ENCODE results near the gene HLA-E.

Gene HLA-E

GRCh38 chr6:30459145-30459544, 30.2 kb upstream of the HLA-E start:
- Histone ChIP-seq H4K20me1 (ENCODE audit: insufficient read depth, low read length) (no peaks in the 10 kb centered on the region), H3K4me2 (ENCODE audit: low read length) (no peak overlapping the region), H2AFZ (ENCODE audit: low read depth, low read length) (no peak overlapping the region), H3K27ac (ENCODE audit: low read length) (no peak overlapping the region), H3K4me1 (ENCODE audit: low read length) (no peaks in the 10 kb centered on the region), H3K9me3 (ENCODE audit: insufficient read depth, low read length) (no peaks in the 10 kb centered on the region), H3K27me3 (ENCODE audit: low read depth, low read length) (peaks cover 15% of the 10 kb centered on the region; the same call in 1 of the 2 replicates), H3K36me3 (replicated peaks; ENCODE audit: low read depth, low read length) (no peaks in the 10 kb centered on the region), H3K79me2 (ENCODE audit: low read length) (no peaks in the 10 kb centered on the region), H3K9ac (ENCODE audit: low read length) (no peak overlapping the region), H3K4me3 (ENCODE audit: low read length) (no peak overlapping the region)
- TF ChIP-seq, protein P1, sequence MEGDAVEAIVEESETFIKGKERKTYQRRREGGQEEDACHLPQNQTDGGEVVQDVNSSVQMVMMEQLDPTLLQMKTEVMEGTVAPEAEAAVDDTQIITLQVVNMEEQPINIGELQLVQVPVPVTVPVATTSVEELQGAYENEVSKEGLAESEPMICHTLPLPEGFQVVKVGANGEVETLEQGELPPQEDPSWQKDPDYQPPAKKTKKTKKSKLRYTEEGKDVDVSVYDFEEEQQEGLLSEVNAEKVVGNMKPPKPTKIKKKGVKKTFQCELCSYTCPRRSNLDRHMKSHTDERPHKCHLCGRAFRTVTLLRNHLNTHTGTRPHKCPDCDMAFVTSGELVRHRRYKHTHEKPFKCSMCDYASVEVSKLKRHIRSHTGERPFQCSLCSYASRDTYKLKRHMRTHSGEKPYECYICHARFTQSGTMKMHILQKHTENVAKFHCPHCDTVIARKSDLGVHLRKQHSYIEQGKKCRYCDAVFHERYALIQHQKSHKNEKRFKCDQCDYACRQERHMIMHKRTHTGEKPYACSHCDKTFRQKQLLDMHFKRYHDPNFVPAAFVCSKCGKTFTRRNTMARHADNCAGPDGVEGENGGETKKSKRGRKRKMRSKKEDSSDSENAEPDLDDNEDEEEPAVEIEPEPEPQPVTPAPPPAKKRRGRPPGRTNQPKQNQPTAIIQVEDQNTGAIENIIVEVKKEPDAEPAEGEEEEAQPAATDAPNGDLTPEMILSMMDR (IDR thresholded peaks at IDR 0.05; ENCODE audit: low read depth, low read length): no peak
- TF ChIP-seq EZH2phosphoT487 (IDR thresholded peaks at IDR 0.05; ENCODE audit: low read depth): no peak

- no peak for TF ChIP-seq EZH2phosphoT487 (IDR thresholded peaks at IDR 0.05; ENCODE audit: low read depth)
- TF ChIP-seq, protein P1 (IDR thresholded peaks at IDR 0.05; ENCODE audit: low read depth, low read length): no peak
- no peaks in the 10 kb centered on the region for H3K36me3 ChIP-seq (replicated peaks; ENCODE audit: low read depth, low read length)
- peaks cover 12% of the 10 kb centered on the region; the same call in 1 of the 2 replicates for H3K27me3 ChIP-seq (ENCODE audit: low read depth, low read length)
- no peak overlapping the region for H2AFZ ChIP-seq (ENCODE audit: low read depth, low read length)
- no peaks in the 10 kb centered on the region for H3K9me3 ChIP-seq (ENCODE audit: insufficient read depth, low read length)
- H3K27ac ChIP-seq (ENCODE audit: low read length): no peak overlapping the region
- no peak overlapping the region for H3K4me3 ChIP-seq (ENCODE audit: low read length)
- H3K4me2 ChIP-seq (ENCODE audit: low read length): no peak overlapping the region
- no peaks in the 10 kb centered on the region for H3K79me2 ChIP-seq (ENCODE audit: low read length)
- H3K4me1 ChIP-seq (ENCODE audit: low read length): no peaks in the 10 kb centered on the region
- no peaks in the 10 kb centered on the region for H4K20me1 ChIP-seq (ENCODE audit: insufficient read depth, low read length)
- H3K9ac ChIP-seq (ENCODE audit: low read length): no peak overlapping the region
These were observed 28.3 kb upstream of the HLA-E start for GRCh38 chr6:30461055-30461454.

DNA sequence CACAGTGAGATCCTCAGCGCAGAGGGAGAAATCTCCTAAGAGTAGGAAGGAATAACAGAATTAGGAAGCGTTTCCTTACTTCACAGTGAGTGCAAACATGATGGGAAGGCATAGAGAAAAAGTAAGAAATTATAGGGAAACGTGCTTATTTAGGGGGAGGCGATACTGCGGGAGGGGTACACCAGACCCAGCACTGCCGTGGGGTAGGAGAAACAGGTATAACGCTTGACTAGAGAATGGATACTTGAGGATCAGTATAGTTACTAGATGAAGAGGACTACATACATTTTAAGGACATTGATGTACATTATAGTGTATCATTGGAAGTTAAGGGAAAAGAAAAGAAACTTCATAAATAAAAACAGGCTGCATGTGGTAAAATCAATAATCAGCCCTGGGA, 26.8 kb upstream of the HLA-E start:
- TF ChIP-seq, protein P1 (IDR thresholded peaks at IDR 0.05; ENCODE audit: low read depth, low read length): no peak
- TF ChIP-seq EZH2phosphoT487 (IDR thresholded peaks at IDR 0.05; ENCODE audit: low read depth): no peak
- no peak overlapping the region for H3K4me3 ChIP-seq (ENCODE audit: low read length)
- H3K27ac ChIP-seq (ENCODE audit: low read length): no peak overlapping the region
- H3K4me1 ChIP-seq (ENCODE audit: low read length): no peaks in the 10 kb centered on the region
- H3K9ac ChIP-seq (ENCODE audit: low read length): no peak overlapping the region
- H3K79me2 ChIP-seq (ENCODE audit: low read length): no peaks in the 10 kb centered on the region
- H3K36me3 ChIP-seq (replicated peaks; ENCODE audit: low read depth, low read length): no peaks in the 10 kb centered on the region
- no peak overlapping the region for H2AFZ ChIP-seq (ENCODE audit: low read depth, low read length)
- H4K20me1 ChIP-seq (ENCODE audit: insufficient read depth, low read length): no peaks in the 10 kb centered on the region
- no peaks in the 10 kb centered on the region for H3K9me3 ChIP-seq (ENCODE audit: insufficient read depth, low read length)
- H3K27me3 ChIP-seq (ENCODE audit: low read depth, low read length): peaks cover 12% of the 10 kb centered on the region; the same call in 1 of the 2 replicates
- no peak overlapping the region for H3K4me2 ChIP-seq (ENCODE audit: low read length)

DNA sequence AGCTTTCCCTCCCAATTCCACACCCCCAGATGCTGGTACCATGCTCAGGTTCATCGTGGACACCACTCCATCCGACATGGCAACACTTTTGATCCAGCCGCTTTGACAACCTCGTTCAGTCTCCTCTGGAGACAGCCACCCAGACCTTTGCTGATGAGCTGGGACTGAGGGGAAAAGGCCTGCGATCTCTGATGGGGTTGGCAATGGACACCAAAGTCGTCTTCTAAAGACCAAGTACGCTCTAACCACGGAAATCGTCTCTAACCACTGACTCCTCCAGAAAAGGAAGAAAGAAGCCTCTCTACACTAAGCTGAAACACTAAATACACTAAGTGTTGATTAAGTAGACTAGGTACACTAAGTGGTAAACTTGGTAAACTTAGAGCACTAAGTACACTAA, 26.1 kb upstream of the HLA-E start:
- TF ChIP-seq, protein P1 (IDR thresholded peaks at IDR 0.05; ENCODE audit: low read depth, low read length): no peak
- no peak for TF ChIP-seq EZH2phosphoT487 (IDR thresholded peaks at IDR 0.05; ENCODE audit: low read depth)
- no peak overlapping the region for H3K4me3 ChIP-seq (ENCODE audit: low read length)
- no peak overlapping the region for H2AFZ ChIP-seq (ENCODE audit: low read depth, low read length)
- H3K27ac ChIP-seq (ENCODE audit: low read length): no peak overlapping the region
- no peak overlapping the region for H3K4me2 ChIP-seq (ENCODE audit: low read length)
- no peaks in the 10 kb centered on the region for H3K9me3 ChIP-seq (ENCODE audit: insufficient read depth, low read length)
- H3K4me1 ChIP-seq (ENCODE audit: low read length): no peaks in the 10 kb centered on the region
- no peaks in the 10 kb centered on the region for H3K36me3 ChIP-seq (replicated peaks; ENCODE audit: low read depth, low read length)
- H3K9ac ChIP-seq (ENCODE audit: low read length): no peak overlapping the region
- no peaks in the 10 kb centered on the region for H3K79me2 ChIP-seq (ENCODE audit: low read length)
- no peaks in the 10 kb centered on the region for H4K20me1 ChIP-seq (ENCODE audit: insufficient read depth, low read length)
- H3K27me3 ChIP-seq (ENCODE audit: low read depth, low read length): peaks cover 11% of the 10 kb centered on the region; the same call in 1 of the 2 replicates
